RWPE2 (cell line): Measurements from ENCODE around the gene RFTN1.

Experiments
- ATAC-seq: fragments of 200-7000 bp; cut with Tn5 transposase; 3 replicates; pipeline ENCODE4 v1.9.1; 2021; ENCODE audit warnings: low read depth
- DNase-seq: peaks from one replicate; pipeline ENCODE4 v3.0.0-alpha.2; 2020; ENCODE audit warnings: low spot score
- H3K27ac ChIP-seq: fragments of 450-650 bp; 2 replicates; pipeline ENCODE4 v1.5.1; 2017; ENCODE audit warnings: mild to moderate bottlenecking; ENCODE audit not compliant: poor library complexity, severe bottlenecking
- H3K27me3 ChIP-seq: fragments of 250-450 bp; sonication (Bioruptor Pico); 2 replicates; pipeline ENCODE4 v1.5.1; 2021; ENCODE audit warnings: mild to moderate bottlenecking, moderate library complexity; ENCODE audit not compliant: insufficient read depth, poor library complexity, severe bottlenecking
- H3K36me3 ChIP-seq: fragments of 250-450 bp; sonication (Bioruptor Pico); 2 replicates; pipeline ENCODE4 v1.5.1; 2020; ENCODE audit warnings: low read depth, mild to moderate bottlenecking, moderate library complexity
- H3K4me1 ChIP-seq: fragments of 250-450 bp; sonication (Bioruptor Pico); 2 replicates; pipeline ENCODE4 v1.5.1; 2021; ENCODE audit warnings: mild to moderate bottlenecking, moderate library complexity; ENCODE audit not compliant: insufficient read depth, poor library complexity, severe bottlenecking
- H3K4me3 ChIP-seq: fragments of 250-450 bp; sonication (Bioruptor Pico); 2 replicates; pipeline ENCODE4 v1.5.1; 2021; ENCODE audit warnings: mild to moderate bottlenecking, moderate library complexity; ENCODE audit not compliant: severe bottlenecking
- H3K9me3 ChIP-seq: fragments of 250-450 bp; sonication (Bioruptor Pico); 2 replicates; pipeline ENCODE4 v1.5.1; 2021; ENCODE audit warnings: mild to moderate bottlenecking, moderate library complexity; ENCODE audit not compliant: severe bottlenecking
- CTCF ChIP-seq: fragments of 450-650 bp; IDR thresholded peaks from one replicate; pipeline ENCODE4 v1.5.1; 2017; ENCODE audit warnings: mild to moderate bottlenecking, moderate library complexity; ENCODE audit not compliant: poor library complexity, severe bottlenecking

The RFTN1 gene

GRCh38 chr3:16547561-16548357 is 34.3 kb upstream of the RFTN1 start:
- no peaks in the 10 kb centered on the region for H3K9me3 ChIP-seq

GRCh38 chr3:16546186-16547010 is 32.9 kb upstream of the RFTN1 start:
- H3K36me3 ChIP-seq, result no peaks in the 10 kb centered on the region
- ATAC-seq, result no peak
- peaks cover 8% of the 10 kb centered on the region for H3K4me1 ChIP-seq
- no peaks in the 10 kb centered on the region for H3K27me3 ChIP-seq
- no peaks in the 10 kb centered on the region for H3K9me3 ChIP-seq
- H3K27ac ChIP-seq, result no peak overlapping the region
- H3K4me3 ChIP-seq, result no peak overlapping the region
- TF ChIP-seq CTCF, result no peak
- no peak for DNase-seq

More at GRCh38 chr3:16547561-16548357, 34.3 kb upstream of the RFTN1 start:
- DNase-seq, result no peak
- no peaks in the 10 kb centered on the region for H3K36me3 ChIP-seq
- peaks cover 8% of the 10 kb centered on the region for H3K4me1 ChIP-seq
- no peak overlapping the region for H3K4me3 ChIP-seq
- H3K27ac ChIP-seq, result no peak overlapping the region
- H3K27me3 ChIP-seq, result no peaks in the 10 kb centered on the region
- ATAC-seq, result no peak
- no peak for TF ChIP-seq CTCF

GRCh38 chr3:16545413-16546185 is 32.1 kb upstream of the RFTN1 start:
- TF ChIP-seq CTCF, result no peak
- no peak for ATAC-seq
- no peak for DNase-seq
- Histone ChIP-seq H3K27me3 (peaks cover under 1% of the 10 kb centered on the region), H3K27ac (no peak overlapping the region), H3K4me3 (no peak overlapping the region), H3K36me3 (no peaks in the 10 kb centered on the region), H3K9me3 (no peaks in the 10 kb centered on the region), H3K4me1 (peaks cover 5% of the 10 kb centered on the region)

- no peak overlapping the region for H3K27ac ChIP-seq
- DNase-seq, result no peak
- no peaks in the 10 kb centered on the region for H3K36me3 ChIP-seq
- TF ChIP-seq CTCF, result no peak
- H3K4me1 ChIP-seq, result no peaks in the 10 kb centered on the region
- H3K27me3 ChIP-seq, result peaks cover 4% of the 10 kb centered on the region
- ATAC-seq, result no peak
- no peaks in the 10 kb centered on the region for H3K9me3 ChIP-seq
- no peak overlapping the region for H3K4me3 ChIP-seq
Measured at GRCh38 chr3:16543242-16543864, 29.9 kb upstream of the RFTN1 start.
